GM10266 (cell line): Measurements from ENCODE around the gene ABCF1.

ENCODE experiments used
- DNase-seq: peaks from one replicate; pipeline ENCODE4 v3.0.0; 2012; ENCODE audit errors: extremely low spot score
- CTCF ChIP-seq: IDR thresholded peaks from 2 replicates; pipeline ENCODE4 v1.5.1; 2012; ENCODE audit warnings: mild to moderate bottlenecking, low read depth; ENCODE audit not compliant: control insufficient read depth, insufficient read depth; ENCODE audit errors: missing control alignments

Gene ABCF1

GRCh38 chr6:30612687-30613248 lies 41.5 kb downstream of the ABCF1 start:
- no peak for DNase-seq

GRCh38 chr6:30613251-30614043 lies 42.2 kb downstream of the ABCF1 start:
- no peak for TF ChIP-seq CTCF
- DNase-seq, result no peak

More at GRCh38 chr6:30612687-30613248, 41.5 kb downstream of the ABCF1 start:
- no peak for TF ChIP-seq CTCF

GRCh38 chr6:30614044-30614842 lies 43.0 kb downstream of the ABCF1 start:
- no peak for DNase-seq
- TF ChIP-seq CTCF, result no peak

- no peak for TF ChIP-seq CTCF
These were observed 43.6 kb downstream of the ABCF1 start for GRCh38 chr6:30614843-30615218.

GRCh38 chr6:30615219-30615957 lies 44.1 kb downstream of the ABCF1 start:
- DNase-seq, result no peak
- TF ChIP-seq CTCF, result no peak

More at GRCh38 chr6:30614843-30615218, 43.6 kb downstream of the ABCF1 start:
- DNase-seq, result peak; percentile 82

- no peak for DNase-seq
- no peak for TF ChIP-seq CTCF
These were observed 44.9 kb downstream of the ABCF1 start for GRCh38 chr6:30615958-30616810.
